Measurements from ENCODE around the gene PHLPP1. TPM values are rescaled to one million over a fixed set of nuclear protein-coding genes. Genes with fewer than 3 reads are reported as not detected.

PHLPP1 gene
- total RNA-seq, 1 donor from 2014 or later: 4.8 TPM

DNA sequence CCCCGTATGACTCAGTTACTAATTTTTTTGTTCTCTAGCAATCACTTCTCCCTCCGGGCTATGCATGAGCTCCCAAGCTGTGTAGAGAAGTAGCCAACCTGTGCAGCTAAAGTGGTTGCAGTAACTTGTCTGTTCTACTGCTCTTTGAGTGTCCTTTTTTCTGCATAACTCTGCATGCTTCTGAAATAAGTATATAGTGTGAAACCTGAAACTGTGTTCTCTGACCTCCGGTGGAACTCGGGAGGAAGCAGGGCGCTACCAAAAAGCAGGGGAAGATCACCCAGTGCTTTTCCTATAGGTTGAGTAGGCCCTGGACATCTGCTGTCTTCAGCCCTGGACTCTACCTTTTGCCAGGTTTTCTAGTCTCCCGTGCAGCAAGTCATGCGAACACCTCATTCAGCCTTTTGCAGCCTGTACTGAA is 47.8 kb downstream of the PHLPP1 start:
- intact Hi-C loops (cut with DNase I): no loop called here
- no peak for DNase-seq (ENCODE audit: low spot score)

DNA sequence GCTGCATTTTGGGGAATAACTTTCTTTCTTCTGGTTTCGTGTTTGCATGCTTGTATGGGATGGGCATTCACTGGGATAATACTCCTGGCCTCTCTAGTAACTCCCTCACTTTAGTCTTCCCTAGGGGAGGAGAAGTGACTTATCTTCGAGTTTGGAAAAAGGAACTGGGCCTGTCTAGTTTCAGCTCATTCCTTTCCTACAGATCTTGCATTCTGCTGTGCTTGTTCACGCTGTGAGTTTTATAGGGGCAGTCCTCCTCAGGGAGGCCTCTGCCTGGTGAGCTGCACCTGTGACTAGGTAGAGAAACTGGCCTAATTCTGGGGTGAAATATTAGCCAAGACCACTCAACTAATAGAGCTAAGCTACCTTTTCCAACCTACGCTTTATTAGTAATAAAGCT is 50.9 kb downstream of the PHLPP1 start:
- no peak for DNase-seq (ENCODE audit: low spot score)
- intact Hi-C loops (cut with DNase I): no loop called here

DNA sequence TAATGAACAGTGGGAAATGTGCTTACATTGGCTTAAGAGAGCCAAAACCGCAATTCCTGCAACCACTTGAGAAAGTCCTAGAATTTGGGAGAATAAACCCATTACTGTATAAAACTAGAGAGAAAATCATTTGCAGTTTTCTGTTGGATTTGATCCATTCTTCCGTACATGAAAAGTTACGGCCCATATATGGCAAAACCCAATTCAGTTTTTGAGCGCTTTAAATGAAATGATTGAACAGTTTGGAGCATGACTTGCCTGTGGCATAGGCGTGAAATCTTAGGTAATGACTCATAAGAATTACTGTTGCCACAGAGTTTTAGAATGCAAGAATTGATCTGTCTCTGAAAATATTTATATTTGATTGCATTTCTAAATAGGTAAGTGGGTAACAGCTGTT is 52.0 kb downstream of the PHLPP1 start:
- intact Hi-C loops (cut with DNase I): no loop called here
- DNase-seq (ENCODE audit: low spot score): no peak

DNA sequence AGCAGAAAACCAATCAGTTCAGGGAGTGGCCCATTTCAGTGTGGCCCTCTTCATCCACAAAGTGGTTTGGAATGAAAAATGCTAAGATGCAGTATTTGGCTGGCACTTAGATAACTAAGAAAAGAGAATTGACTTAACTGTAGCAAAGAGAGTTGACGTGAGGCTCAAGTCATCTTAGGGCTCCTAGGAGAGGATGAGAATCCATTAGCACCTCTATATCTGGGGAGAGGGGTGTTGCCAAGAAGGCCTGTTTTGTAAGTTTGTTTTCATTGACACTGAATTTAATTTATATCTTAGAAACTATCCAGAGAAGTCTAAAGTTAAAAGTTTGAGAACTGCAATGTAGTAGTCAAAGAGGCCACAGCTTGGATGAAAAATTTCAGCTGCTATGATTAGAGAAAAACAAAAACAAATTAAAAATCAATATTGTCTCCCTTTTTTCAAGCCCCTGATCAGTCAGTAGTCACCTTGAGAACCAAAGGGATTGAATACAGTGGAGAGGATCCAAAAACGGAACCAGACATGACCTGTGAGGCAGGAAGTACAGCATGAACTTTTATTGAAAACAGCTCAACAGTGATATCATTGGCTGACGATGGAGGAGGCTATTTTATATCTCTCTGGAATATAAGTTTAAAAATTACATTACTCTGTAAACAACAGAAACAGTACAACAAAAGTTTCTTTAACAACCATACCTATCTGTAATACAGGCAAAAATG is 52.7 kb downstream of the PHLPP1 start:
- intact Hi-C loops (cut with DNase I): no loop called here
- DNase-seq (ENCODE audit: low spot score): no peak

DNA sequence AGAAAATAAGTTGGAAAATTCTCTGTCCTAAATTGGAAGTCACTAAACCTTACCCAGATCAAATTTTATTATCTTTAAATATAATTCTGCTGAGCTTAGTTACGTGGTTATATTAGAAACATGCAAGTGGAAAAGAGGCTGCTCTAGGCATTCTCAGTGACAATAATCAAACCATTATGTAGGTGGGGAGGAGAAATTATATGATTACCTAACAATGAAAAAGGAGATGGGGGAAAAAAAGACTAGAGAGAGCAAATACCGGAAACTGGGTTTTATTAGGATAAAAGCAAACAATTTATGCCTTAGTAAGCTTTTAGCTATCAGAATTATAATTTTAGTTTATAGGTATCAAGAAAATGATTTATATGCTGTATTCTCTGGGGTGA is 53.2 kb downstream of the PHLPP1 start:
- intact Hi-C loops (cut with DNase I): no loop called here
- DNase-seq (ENCODE audit: low spot score): no peak

DNA sequence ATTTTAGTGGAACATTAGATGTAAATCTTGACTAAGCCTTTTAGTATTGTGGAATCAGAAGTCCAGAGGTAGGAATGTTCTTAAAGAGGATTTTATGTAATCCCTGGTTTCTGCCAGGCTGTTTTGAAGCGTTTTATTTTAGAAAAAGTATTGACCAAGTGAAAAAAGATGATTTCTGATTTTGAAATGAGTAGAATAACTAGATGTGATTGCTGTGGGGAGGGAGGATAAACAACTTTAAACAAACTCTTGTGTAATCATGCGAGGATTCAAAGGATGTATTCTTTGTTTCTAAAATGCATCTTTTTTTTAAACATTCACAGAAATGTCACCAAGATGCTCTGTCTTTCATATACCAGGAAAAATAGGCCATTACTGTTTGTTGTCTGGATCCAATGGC is 53.9 kb downstream of the PHLPP1 start:
- DNase-seq (ENCODE audit: low spot score): no peak
- intact Hi-C loops (cut with DNase I): no loop called here

DNA sequence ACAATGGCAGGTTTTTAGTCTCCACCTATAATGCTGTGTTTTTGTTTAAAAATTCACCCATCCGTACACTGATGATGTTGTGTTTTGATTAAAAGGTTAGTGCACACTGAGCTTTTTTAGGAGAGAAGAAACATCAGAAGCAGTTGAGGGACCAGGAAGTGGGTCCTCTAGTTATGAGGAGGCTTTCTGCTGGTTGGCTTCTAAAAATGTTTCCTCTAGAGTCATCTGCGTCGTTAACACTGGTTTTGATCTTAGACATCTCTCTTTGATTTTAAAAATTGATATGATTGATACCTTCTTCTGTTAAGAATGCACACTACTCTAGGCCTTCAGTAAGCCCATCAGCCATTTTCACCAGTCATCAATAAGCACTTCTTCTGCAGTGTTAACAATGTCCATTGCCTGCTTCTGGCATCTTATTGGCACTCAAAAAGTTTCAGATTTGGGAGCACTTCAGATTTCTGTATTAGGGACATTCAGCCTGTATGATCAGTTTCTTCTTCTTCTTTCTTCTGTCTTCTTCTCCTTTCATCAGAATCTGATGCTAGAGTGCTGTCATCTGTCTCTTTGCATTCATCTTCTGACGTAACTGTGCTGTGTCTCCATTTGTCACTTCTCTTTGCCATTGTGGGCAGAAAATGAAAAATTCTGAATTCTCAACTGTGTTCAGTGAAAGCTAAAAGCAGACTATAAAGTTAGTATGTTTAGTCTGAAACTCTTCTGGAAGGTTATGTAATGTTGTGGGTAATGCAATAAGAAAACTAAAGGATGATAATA is 56.3 kb downstream of the PHLPP1 start:
- no peak for DNase-seq (ENCODE audit: low spot score)
- intact Hi-C loops (cut with DNase I): loop anchor here (5.0 kb wide), 1 partner anchor 49 kb away; no protein-coding TSS in a partner anchor

DNA sequence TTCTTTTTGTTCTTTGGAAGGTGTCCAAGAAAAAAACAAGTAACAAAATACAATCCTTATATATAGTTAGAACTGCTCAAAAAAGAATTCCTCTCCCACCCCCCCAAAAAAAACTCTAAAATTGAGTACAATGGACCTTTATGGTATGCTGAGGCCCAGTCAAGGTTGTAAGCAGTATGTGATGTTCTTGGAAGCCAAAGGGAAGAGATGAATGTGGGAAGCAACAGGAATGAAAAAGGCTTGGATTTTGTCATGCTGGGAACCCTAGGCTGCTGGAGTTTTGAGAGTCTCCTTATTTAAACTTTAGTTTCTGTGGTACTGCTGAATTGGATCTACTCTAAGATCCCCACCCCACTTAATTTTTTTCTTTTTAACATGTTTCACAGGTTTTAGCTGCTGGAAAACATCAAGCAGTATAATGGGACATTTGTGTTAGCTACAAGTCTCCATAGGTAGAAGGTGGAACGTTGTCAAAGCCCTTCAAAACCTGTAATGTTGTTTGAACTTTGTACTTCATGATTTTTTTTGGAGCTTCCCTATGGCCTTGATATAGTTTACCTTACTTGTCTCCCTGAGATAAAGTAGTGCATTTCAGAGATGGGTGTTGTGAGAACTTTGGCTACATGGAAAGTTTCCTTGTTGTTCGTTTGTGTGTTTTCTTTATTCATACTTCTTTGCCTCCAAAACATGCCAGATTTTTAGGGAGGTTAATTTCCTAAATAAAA is 57.7 kb downstream of the PHLPP1 start:
- intact Hi-C loops (cut with DNase I): loop anchor here (5.0 kb wide), 1 partner anchor 51 kb away; no protein-coding TSS in a partner anchor

DNA sequence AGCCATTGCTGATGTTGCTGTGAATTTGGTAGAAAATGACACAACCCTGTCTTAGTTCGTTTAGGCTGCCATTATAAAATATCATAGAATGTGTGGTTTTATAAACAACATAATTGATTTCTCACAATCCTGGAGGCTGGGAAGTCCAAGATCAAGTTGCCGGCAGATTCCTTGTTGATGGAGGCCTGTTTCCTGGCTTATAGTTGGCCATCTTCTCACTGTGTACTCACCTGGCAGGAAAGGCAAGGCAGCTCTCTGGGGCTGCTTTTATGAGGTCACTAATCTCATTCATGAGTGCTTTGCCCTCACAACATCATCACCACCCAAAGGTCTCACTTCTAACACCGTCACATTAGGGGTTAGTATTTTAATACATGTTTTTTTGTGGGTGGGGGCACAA is 58.4 kb downstream of the PHLPP1 start:
- DNase-seq (ENCODE audit: low spot score): no peak
- intact Hi-C loops (cut with DNase I): loop anchor here (5.0 kb wide), 1 partner anchor 51 kb away; no protein-coding TSS in a partner anchor

More for the DNA sequence above, 57.7 kb downstream of the PHLPP1 start:
- no peak for DNase-seq (ENCODE audit: low spot score)

DNA sequence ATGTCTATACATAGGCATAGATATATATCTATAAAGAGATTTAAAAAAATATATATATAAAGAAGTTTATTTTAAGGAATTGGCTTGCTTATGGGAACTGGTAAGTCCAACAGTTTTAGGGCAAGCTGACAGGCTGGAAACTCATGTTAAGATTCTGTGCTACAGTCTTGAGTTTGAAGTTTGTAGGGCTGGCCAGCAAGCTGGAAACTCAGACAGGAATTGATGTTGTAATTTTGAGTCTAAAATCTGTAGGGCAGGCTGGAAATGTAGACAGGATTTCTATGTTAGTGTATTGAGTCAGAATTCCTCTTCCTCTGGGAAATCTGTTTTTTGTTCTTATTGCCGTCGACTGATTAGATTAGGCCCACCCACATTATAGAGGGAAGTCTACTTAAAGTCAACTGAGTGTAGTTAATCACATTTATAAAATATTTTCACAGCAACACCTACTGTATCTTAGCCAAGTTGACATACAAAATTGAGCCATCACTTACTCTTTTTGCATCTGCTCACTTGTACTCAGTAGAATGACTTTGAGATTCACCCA is 60.8 kb downstream of the PHLPP1 start:
- DNase-seq (ENCODE audit: low spot score): no peak
- intact Hi-C loops (cut with DNase I): no loop called here

DNA sequence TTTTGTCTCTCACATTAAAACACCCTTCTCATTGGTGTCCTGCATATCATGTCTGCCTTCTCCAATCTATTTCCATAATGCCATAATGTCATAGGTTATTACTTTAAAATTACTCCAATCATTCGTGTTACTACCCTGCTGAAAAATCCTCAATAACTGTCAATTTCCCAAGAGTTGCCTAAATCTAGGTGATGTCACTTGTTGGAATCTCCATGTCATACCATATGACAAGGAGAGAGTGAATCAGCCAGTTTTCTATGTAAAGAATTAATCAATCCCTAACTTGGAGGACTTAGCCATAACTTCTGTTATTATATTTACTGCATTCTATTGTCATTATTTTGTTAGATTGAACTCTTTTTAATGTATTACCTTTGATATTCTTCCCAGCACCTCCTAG is 62.5 kb downstream of the PHLPP1 start:
- intact Hi-C loops (cut with DNase I): no loop called here
- no peak for DNase-seq (ENCODE audit: low spot score)

DNA sequence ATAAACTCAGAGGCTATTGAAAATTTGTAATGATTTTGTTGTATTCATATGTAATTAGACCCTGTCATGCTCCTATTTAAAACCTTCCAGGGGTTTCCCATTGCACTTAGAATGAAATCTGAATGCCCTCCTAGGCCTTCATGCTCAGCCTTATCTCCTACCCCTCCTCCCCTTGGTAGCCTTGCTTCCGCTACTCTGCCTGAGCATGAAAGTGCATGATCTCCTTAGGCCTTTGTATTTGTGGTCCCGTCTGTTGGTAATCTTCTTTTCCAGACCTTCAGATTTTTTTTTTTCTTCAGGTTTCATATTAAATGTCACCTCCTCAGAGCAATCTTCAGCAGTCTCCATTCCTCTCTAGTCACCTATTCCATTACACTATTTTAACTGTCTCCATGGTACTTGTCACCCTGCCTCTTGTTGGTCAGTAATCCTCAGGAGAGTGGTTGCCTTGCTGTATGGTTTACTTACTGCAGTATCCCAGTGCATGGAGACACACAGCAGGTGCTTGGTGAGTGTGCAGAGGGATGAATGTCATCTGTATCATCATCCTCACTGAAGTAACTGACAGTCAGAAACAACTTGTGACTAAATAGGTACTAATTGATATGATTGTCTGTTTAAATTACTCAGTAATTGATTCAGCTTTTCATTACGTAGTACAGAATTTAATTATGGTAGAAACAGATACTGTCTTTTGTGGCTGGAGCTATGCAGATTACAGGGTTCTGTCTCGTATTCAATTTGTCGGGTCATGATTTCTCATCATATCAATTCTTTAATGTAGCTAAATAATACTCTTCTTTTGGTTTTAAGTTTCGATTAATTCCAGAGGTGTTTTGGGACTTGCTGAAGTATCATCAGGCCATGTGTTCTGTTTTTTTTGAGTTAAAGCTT is 63.9 kb downstream of the PHLPP1 start:
- no peak for DNase-seq (ENCODE audit: low spot score)
- intact Hi-C loops (cut with DNase I): no loop called here

DNA sequence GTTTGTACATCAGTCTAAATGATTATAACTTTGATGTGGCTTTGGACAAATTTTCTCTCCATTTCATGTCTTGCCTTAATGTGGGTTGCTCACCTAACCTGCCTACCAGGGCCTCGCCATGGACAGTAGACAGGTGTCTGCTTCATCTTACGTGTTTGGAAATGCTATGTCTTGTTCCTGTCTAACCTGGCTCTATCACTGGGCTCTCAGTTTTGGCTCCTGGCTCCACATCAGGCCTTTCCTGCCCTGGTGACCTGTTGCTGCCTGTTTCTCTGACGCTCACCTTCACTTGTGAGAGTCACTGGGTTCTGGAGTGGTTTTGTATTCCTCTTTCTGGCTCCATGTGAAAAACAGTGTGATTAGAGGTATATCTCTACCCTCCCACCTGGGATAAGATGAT is 65.9 kb downstream of the PHLPP1 start:
- no peak for DNase-seq (ENCODE audit: low spot score)
- intact Hi-C loops (cut with DNase I): no loop called here

DNA sequence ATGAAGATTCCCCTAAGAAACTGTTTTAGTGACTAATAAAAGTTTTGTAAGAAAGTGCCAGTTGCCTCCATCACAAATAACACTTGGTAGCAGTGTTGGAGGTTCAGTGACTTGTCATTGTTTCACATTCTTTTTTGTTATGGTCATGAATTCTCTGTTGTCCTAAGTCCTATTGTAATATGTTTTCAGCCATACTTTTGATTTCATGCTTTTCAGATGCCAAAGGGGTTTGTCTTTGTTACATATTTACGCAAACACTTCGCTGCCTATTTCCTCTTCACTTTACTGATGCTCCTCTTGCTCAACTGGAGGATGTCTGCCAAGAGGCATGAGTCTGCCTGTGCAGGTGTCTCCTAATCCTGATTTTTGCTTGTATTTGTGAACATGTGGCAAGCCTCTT is 66.6 kb downstream of the PHLPP1 start:
- no peak for DNase-seq (ENCODE audit: low spot score)
- intact Hi-C loops (cut with DNase I): no loop called here

DNA sequence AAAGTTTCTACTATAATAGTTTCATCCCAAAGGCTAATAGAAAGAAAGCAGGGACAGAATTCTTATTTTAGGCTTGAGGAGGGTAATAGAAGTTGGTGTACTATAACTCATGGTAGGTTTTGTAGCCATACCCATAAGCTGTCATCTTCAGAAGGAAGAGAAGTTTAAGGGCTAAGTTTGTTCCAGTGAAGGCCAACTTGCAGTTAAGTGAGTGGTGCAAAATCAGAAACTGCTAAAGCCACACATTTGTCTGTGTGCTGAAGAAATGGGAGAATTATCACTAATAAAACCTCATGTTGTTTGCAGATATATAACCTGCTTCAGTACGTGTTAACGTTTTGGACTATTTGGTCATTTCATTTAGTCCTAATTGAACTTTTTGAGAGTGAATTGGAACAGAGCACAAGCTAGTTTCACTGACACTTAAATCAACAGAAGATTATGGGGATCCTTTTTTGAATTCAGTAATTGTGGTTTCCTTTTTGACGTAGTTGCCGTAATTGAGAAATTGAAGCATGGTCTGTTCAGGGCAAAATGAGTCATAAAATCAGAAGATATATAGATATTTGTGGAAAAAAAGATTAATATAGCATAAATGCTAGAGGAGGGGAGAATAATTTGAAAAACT is 69.1 kb downstream of the PHLPP1 start:
- DNase-seq (ENCODE audit: low spot score): no peak
- intact Hi-C loops (cut with DNase I): no loop called here

DNA sequence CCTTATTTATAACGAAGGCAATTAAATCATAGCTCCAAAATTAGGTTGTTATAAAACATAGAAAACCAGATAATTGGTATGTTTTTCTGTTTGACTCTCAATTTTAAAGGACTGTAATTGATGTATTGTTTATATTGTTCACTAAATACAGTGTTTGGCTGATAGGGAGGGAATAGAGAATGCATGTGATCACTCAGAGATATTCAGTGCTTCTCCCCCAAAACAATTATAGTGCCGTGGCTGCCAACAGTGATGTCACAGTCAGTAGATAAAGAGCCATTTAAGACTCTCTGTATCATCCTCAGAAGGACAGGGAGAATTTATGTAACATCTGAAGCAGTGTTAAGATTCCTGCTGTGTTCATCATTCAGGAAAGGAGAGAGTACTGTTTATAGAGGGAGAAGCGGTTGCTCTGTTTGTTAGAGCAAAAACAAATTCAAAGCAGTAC is 69.6 kb downstream of the PHLPP1 start:
- DNase-seq (ENCODE audit: low spot score): no peak
- intact Hi-C loops (cut with DNase I): no loop called here

DNA sequence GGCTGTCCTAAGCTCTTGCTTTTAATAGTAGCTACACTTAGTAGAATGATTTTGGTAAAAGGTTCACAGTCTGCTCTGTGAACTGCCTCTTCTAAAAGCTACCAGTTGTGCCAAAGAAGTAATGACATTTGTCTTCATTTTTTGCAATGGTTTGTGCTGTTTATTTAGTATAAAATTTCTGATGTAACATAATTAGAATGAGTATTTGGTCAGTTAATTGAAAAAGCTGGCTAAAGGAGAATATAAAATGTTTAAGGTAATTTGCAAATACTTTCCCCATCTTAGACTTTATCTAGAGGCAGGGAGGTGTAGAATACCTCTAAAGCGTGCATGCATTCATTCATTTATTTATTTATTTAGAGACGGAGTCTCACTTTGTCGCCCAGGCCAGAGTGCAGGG is 71.3 kb downstream of the PHLPP1 start:
- intact Hi-C loops (cut with DNase I): no loop called here
- DNase-seq (ENCODE audit: low spot score): no peak

DNA sequence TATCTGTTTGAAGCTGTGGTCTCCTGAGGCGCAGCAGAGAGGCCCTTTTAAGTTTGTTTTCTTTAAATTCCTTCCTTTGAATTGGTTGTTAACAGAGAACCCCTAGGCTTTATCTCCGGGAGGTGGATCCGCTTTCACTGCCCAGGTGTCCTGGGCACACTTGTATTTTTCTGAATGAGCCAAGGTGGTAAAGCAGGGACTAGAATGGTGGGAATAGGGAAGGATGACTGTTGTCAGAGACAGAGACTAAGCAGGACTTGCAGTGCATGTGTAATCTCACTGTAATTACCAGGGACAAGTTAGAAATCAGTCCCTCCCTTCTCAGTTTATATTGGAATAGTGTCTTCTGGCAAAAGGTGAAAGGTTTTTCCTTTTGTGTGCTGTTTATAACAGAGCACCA is 72.8 kb downstream of the PHLPP1 start:
- intact Hi-C loops (cut with DNase I): no loop called here
- no peak for DNase-seq (ENCODE audit: low spot score)

DNA sequence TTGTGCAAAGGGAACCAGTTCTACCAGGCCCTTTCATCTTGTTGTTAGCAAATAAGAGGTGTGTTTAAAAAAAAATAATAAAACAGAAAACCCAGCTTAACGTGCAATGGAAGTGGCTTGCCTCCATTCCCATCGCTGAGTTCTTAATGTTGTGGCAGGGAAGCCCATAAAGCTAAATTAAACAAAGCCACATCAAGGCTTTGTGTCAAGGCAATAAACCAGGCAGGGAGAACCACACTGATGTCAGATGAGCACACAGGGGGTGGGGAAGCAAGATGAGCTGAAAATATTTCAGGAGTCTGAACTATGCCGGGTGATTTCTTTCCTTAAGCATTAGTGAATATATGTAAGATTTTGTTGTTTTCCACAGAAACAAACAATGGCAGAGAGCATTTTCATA is 73.5 kb downstream of the PHLPP1 start:
- no peak for DNase-seq (ENCODE audit: low spot score)
- intact Hi-C loops (cut with DNase I): no loop called here
